Neural cell (in vitro differentiated cells): Measurements from ENCODE around the gene FARP2. TPM values are rescaled to one million over a fixed set of nuclear protein-coding genes. Genes with fewer than 3 reads are reported as not detected.
"Not testable (repeated sequence)": the region's sequence is repeated elsewhere in the genome, so short reads cannot be mapped to it uniquely, and the experiment has no call there.

Experiments
- H2AFZ ChIP-seq: fragments of 200-600, 300-800 bp; sonication (generic), shearing (Covaris generic); 2 replicates; pipeline ENCODE4 v1.6.0; 2014; ENCODE audit warnings: low read depth, mild to moderate bottlenecking, antibody characterized with exemption, low read length, moderate library complexity
- H3F3A ChIP-seq: fragments of 200-600 bp; shearing (Covaris generic); 2 replicates; pipeline ENCODE4 v1.6.1; 2016; ENCODE audit warnings: mild to moderate bottlenecking, moderate library complexity, mixed read lengths, antibody characterized with exemption, low read length; ENCODE audit not compliant: insufficient read depth, poor library complexity, severe bottlenecking
- H3K27ac ChIP-seq: fragments of 200-600, 300-800 bp; sonication (generic), shearing (Covaris generic); 2 replicates; pipeline ENCODE4 v1.5.1; 2014; ENCODE audit warnings: mild to moderate bottlenecking, low read length, moderate library complexity
- H3K27me3 ChIP-seq: fragments of 300-800, 200-600 bp; sonication (generic), shearing (Covaris generic); 2 replicates; pipeline ENCODE4 v1.6.0; 2014; ENCODE audit warnings: mild to moderate bottlenecking, low read depth, low read length, moderate library complexity; ENCODE audit not compliant: insufficient read depth
- H3K36me3 ChIP-seq: fragments of 300-800, 200-600 bp; sonication (generic), shearing (Covaris generic); 2 replicates; pipeline ENCODE4 v1.5.1; 2014; ENCODE audit warnings: mild to moderate bottlenecking, antibody characterized with exemption, low read length, moderate library complexity; ENCODE audit not compliant: insufficient read depth
- H3K4me2 ChIP-seq: fragments of 300-800, 200-600 bp; sonication (generic), shearing (Covaris generic); 2 replicates; pipeline ENCODE4 v1.6.0; 2014; ENCODE audit warnings: mild to moderate bottlenecking, low read length
- H3K4me3 ChIP-seq: fragments of 300-800, 200-600 bp; sonication (generic), shearing (Covaris generic); 2 replicates; pipeline ENCODE4 v1.5.1; 2014; ENCODE audit warnings: mild to moderate bottlenecking, low read length, moderate library complexity
- H3K79me2 ChIP-seq: fragments of 200-600 bp; shearing (Covaris generic); replicated peaks from 2 replicates; pipeline ENCODE4 v1.6.0; 2014; ENCODE audit warnings: mild to moderate bottlenecking, low read length, moderate library complexity; ENCODE audit not compliant: insufficient read depth
- H3K9ac ChIP-seq: fragments of 300-800, 200-600 bp; sonication (generic), shearing (Covaris generic); 2 replicates; pipeline ENCODE4 v1.6.1; 2016; ENCODE audit warnings: mild to moderate bottlenecking, low read length, mixed read lengths
- H3K9me2 ChIP-seq: fragments of 200-600 bp; shearing (Covaris generic); 2 replicates; pipeline ENCODE4 v1.6.1; 2016; ENCODE audit warnings: mild to moderate bottlenecking, low read length, mixed read lengths; ENCODE audit not compliant: insufficient read depth
- H3K9me3 ChIP-seq: fragments of 200-600, 300-800 bp; sonication (generic), shearing (Covaris generic); 2 replicates; pipeline ENCODE4 v1.6.1; 2016; ENCODE audit warnings: mild to moderate bottlenecking, mixed run types, low read length, moderate library complexity, mixed read lengths
- H4K20me1 ChIP-seq: fragments of 200-600 bp; shearing (Covaris generic); 2 replicates; pipeline ENCODE4 v1.6.1; 2016; ENCODE audit warnings: mild to moderate bottlenecking, mixed run types; ENCODE audit not compliant: insufficient read depth
- CTCF ChIP-seq: fragments of 450-650 bp; IDR thresholded peaks from 2 replicates; pipeline ENCODE4 v1.5.1; 2014; ENCODE audit warnings: antibody characterized with exemption, mild to moderate bottlenecking, moderate library complexity; ENCODE audit not compliant: poor library complexity, severe bottlenecking
- EP300 ChIP-seq: fragments of 450-650 bp; conservative IDR thresholded peaks from 2 replicates; pipeline ENCODE4 v1.6.1; 2014; ENCODE audit warnings: antibody characterized with exemption, mild to moderate bottlenecking, moderate library complexity; ENCODE audit not compliant: poor library complexity, severe bottlenecking
- EZH2 ChIP-seq: fragments of 200-600, 300-800 bp; shearing (Covaris generic), sonication (generic); IDR thresholded peaks from 2 replicates; pipeline ENCODE4 v1.6.1; 2014; ENCODE audit warnings: antibody characterized with exemption, low read length, borderline replicate concordance, mild to moderate bottlenecking; ENCODE audit not compliant: insufficient read depth, poor library complexity, severe bottlenecking
- MXI1 ChIP-seq: fragments of 450-650 bp; conservative IDR thresholded peaks from 2 replicates; pipeline ENCODE4 v1.6.1; 2014; ENCODE audit warnings: antibody characterized with exemption, mild to moderate bottlenecking; ENCODE audit not compliant: poor library complexity, severe bottlenecking
- POLR2AphosphoS5 ChIP-seq: IDR thresholded peaks from 2 replicates; pipeline ENCODE4 v1.6.1; 2012
- RAD21 ChIP-seq: fragments of 450-650 bp; conservative IDR thresholded peaks from 2 replicates; pipeline ENCODE4 v1.6.1; 2014; ENCODE audit warnings: antibody characterized with exemption, mild to moderate bottlenecking, moderate library complexity
- REST ChIP-seq: IDR thresholded peaks from 2 replicates; pipeline ENCODE4 v1.6.1; 2012; ENCODE audit warnings: borderline replicate concordance
- SMC3 ChIP-seq: fragments of 450-650 bp; conservative IDR thresholded peaks from 2 replicates; pipeline ENCODE4 v1.6.1; 2014; ENCODE audit warnings: antibody characterized with exemption, mild to moderate bottlenecking, moderate library complexity; ENCODE audit not compliant: poor library complexity
- TAF1 ChIP-seq: IDR thresholded peaks from 2 replicates; pipeline ENCODE4 v1.6.1; 2012; ENCODE audit warnings: low read depth
- polyA plus RNA-seq: library from polyadenylated mRNA; depleted of rRNA; stranded (reverse); fragments of >200 nt; gene quantifications from 2 replicates; pipeline ENCODE4 v1.2.3, GENCODE V29; 2014

FARP2 gene
- polyA plus RNA-seq, 1 donor from 2014 or later: 13.3 TPM

GRCh38 chr2:241379481-241380480, 23.7 kb downstream of the FARP2 start:
- H3K9me2 ChIP-seq: no peaks in the 10 kb centered on the region
- H3K27me3 ChIP-seq: no peaks in the 10 kb centered on the region
- no peak overlapping the region for H3K4me3 ChIP-seq
- TF ChIP-seq CTCF: no peak
- TF ChIP-seq TAF1: no peak
- no peak for TF ChIP-seq SMC3
- no peak for TF ChIP-seq EP300
- TF ChIP-seq MXI1: no peak
- TF ChIP-seq RAD21: no peak
- no peak for TF ChIP-seq EZH2
- no peak for TF ChIP-seq POLR2AphosphoS5
- no peak for TF ChIP-seq REST
- H3F3A ChIP-seq: no peaks in the 10 kb centered on the region
- no peaks in the 10 kb centered on the region for H3K9me3 ChIP-seq
- H3K27ac ChIP-seq: no peak overlapping the region
- no peak overlapping the region for H3K9ac ChIP-seq
- no peaks in the 10 kb centered on the region for H4K20me1 ChIP-seq
- H3K36me3 ChIP-seq: no peaks in the 10 kb centered on the region
- no peak overlapping the region for H2AFZ ChIP-seq
- no peak overlapping the region for H3K4me2 ChIP-seq
- H3K79me2 ChIP-seq: no peaks in the 10 kb centered on the region

- TF ChIP-seq SMC3 (no peak), CTCF (no peak), MXI1 (no peak), RAD21 (no peak), POLR2AphosphoS5 (no peak)
- H3F3A ChIP-seq: no peaks in the 10 kb centered on the region
- no peak overlapping the region for H2AFZ ChIP-seq
- no peaks in the 10 kb centered on the region for H3K9me3 ChIP-seq
- H3K4me3 ChIP-seq: no peak overlapping the region
- H3K79me2 ChIP-seq: no peaks in the 10 kb centered on the region
- H3K4me2 ChIP-seq: no peak overlapping the region
- no peaks in the 10 kb centered on the region for H3K27me3 ChIP-seq
- no peaks in the 10 kb centered on the region for H4K20me1 ChIP-seq
- no peak overlapping the region for H3K9ac ChIP-seq
- no peaks in the 10 kb centered on the region for H3K36me3 ChIP-seq
- no peaks in the 10 kb centered on the region for H3K9me2 ChIP-seq
- H3K27ac ChIP-seq: no peak overlapping the region
These were observed 25.8 kb downstream of the FARP2 start for GRCh38 chr2:241381872-241382271.

- not testable (repeated sequence) for H3F3A ChIP-seq, H3K9ac ChIP-seq, H3K27me3 ChIP-seq, H4K20me1 ChIP-seq, H3K4me3 ChIP-seq, H3K9me2 ChIP-seq, H3K9me3 ChIP-seq, H3K79me2 ChIP-seq, H2AFZ ChIP-seq, H3K36me3 ChIP-seq, H3K4me2 ChIP-seq, H3K27ac ChIP-seq
These were observed 29.4 kb downstream of the FARP2 start for GRCh38 chr2:241385450-241385849.
